ENCODE data around the gene GRIK4. TPM values are rescaled to one million over a fixed set of nuclear protein-coding genes. Genes with fewer than 3 reads are reported as not detected.

Gene GRIK4
- total RNA-seq, 4 donors from 2014 or later = 0.09 TPM; not detected in 3

DNA sequence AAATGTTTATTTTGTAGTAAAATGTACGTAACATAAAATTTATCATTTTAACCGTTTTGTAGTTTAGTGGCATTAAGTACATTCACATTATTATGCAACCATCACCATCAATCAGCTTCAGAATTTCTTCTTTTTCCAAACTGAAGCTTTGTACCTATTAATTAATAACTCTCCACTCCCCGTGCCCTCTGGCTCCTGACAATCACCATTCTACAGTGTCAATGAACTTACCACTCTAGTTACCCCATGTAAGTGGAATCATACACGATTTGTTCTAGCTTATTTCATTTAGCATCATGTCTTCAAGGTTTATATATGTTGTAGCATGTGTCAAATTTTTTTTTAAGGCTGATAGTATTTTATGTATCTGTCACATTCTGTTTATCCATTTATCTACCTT, 522.1 kb downstream of the GRIK4 start:
- ATAC-seq (ENCODE audit: low FRiP score) = no peak
- no peak for TF ChIP-seq CTCF (IDR thresholded peaks at IDR 0.05)
- no peak for DNase-seq (ENCODE audit: low spot score)

- no peak for ATAC-seq (ENCODE audit: low FRiP score)
- no peak for TF ChIP-seq CTCF (IDR thresholded peaks at IDR 0.05)
- no peak for DNase-seq (ENCODE audit: low spot score)
These were observed 523.7 kb downstream of the GRIK4 start for GRCh38 chr11:121035169-121035755.

DNA sequence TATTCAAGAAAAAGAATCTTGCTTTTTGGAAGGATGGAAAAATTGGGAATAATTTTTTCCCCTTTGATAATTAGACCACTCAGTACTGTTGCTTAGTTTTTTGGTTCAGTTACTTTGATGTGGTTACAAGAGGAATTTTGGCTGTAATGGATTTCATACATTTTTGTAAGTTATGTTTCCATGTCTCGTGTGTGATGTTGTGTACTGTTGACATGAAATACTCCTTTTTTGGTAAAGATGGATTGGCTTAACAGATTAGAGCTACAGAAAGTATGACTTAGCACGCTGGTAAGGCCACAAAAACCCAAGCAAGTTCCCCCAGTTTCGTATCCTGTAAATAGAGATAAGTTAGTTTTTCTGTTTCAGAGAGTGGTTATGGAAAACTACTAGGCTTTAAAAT, 524.2 kb downstream of the GRIK4 start:
- DNase-seq (ENCODE audit: low spot score) (no peak), ATAC-seq (ENCODE audit: low FRiP score) (no peak)
- TF ChIP-seq CTCF (IDR thresholded peaks at IDR 0.05) = no peak

- TF ChIP-seq CTCF (IDR thresholded peaks at IDR 0.05) = no peak
- DNase-seq (ENCODE audit: low spot score) (no peak), ATAC-seq (ENCODE audit: low FRiP score) (no peak)
These were observed 525.5 kb downstream of the GRIK4 start for GRCh38 chr11:121037016-121037415.

Other genes starting within 250 kb of the GRIK4 start
- gene TLCD5, start 186.4 kb upstream of the GRIK4 start, total RNA-seq = 1 to 10 TPM; 2.9 to 6.1 (median 4.4) TPM
- gene ARHGEF12, start 175.3 kb upstream of the GRIK4 start, total RNA-seq = 100 to 1,000 TPM in 1 of 4 donors, 10 to 100 TPM in 3; 69.8 to 137 (median 75.2) TPM

Measured in omental fat pad (tissue), 4 donors.